NCI-H1105 treated with DMSO at 0.1 percent for 48 hours (cell line): Measurements from ENCODE around the gene SLC19A1.

Source experiments
- DNase-seq: peaks from one replicate; lab custom pipeline; 2025; lab: John Stamatoyannopoulos, UW

Gene SLC19A1

GRCh38 chr21:45454060-45454925 lies 87.9 kb downstream of the SLC19A1 start:
- DNase-seq: no peak

- DNase-seq: no peak
Observed at GRCh38 chr21:45453308-45453950, 88.8 kb downstream of the SLC19A1 start.

DNA sequence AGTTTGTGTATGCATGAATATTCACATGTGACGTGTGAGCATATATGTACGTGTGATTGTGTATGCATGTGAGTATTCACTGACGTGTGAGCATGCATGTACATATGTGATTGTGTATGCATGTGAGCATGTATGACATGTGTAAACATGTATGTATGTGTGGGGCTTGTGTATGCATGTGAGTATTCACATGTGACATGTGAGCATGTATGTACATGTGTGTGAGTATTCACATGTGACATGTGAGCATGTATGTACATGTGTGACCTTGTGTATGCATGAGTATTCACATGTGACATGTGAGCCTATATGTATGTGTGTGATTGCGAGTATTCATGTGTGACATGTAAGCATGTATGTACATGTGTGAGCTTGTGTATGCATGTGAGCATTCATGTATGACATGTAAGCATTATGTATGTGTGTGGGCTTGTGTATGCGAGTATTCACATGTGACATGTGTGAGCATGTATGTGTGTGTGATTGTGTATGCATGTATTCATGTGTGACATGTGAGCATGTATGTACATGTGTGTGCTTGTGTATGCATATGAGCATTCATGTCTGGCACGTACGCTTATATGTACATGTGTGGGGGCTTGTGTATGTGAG lies 89.4 kb downstream of the SLC19A1 start:
- DNase-seq: no peak

GRCh38 chr21:45451771-45452182 lies 90.5 kb downstream of the SLC19A1 start:
- no peak for DNase-seq

DNA sequence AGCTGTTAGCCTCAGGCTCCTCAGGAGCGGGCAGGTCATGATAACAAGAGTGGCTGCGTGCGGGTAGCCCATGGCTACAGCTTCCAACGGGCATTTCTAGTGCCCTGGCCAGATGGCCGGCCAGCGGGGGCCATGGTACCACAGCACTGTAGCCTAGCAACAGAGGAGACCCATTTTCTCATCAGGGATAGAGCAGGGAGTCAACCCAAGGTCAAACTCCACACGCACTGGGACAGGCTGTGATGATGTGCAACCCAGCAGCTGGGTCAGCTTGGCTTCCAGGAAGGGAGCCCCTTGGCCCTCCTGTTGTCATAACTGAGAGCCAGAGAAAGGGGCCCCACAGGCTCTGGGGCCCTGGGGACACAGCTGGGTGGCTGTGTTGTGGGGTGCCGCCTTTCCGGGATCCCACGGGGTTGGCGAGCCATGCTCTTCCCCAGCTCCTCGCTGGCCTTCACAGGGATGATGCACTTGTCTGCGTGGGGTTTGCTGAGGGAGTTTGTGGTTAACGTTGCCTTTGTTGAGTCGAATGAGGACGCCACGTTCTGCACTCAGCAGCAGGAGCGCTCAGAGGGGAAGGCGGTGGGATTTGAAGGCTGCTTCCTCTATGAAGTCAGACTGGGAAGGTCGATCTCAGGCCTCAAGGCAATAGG lies 91.0 kb downstream of the SLC19A1 start:
- no peak for DNase-seq

DNA sequence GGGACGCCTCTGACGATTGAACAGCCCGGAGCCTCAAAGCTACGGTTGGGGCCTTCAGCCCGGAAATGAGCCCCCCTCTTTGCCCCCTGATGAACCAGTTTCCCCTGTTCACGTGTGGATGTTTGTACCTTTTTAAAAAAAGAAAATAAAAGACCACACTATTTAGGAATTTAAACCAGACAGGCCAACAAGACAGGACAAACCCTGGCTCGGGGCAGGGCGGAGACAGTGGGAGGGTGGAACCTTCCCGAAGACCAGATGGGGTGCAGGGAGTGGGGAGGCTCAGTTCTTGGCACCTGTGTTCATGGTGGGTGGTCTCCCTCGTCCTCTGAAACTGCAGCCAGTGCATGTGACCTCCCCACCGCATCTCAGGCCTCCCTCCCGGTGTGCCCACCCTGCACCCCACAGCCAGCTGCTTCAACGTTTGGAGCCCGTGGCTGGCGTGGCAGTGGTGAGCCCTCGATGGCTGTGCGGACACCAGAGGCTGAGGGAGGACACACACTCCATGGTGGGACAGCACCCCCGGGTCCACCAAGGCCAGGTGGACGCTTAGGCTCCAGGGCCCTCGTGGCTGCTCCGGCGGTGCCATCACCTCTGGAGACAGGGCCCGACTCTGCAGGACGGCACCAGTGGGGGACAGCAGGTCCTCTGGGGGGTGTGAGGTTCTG lies 91.7 kb downstream of the SLC19A1 start:
- DNase-seq: no peak

- no peak for DNase-seq
Observed at GRCh38 chr21:45449658-45450422, 92.4 kb downstream of the SLC19A1 start.

GRCh38 chr21:45448810-45449657 lies 93.2 kb downstream of the SLC19A1 start:
- DNase-seq: no peak

DNA sequence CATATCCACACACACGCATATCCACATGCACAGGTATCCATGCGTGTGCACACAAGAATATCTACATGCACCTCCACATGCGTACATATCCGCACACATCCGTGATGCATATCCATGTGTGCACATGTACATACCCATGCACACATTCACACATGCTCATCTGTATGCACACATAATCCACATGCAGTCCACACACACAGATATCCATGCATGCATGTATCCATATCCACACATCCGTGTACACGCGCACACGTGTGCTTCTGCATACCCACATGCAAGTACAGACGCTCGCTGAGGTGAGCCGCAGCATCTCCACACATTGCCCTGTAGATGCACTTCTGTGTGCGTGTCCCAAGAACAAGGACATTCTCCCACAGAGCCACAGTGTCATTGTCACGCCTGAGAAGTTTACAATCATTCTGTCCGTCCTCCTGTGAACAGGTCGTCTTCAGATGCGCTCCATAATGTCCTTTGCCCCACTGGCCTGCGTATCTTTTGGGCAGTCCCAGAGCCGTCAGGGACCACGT lies 93.9 kb downstream of the SLC19A1 start:
- DNase-seq: no peak
